Measurements from ENCODE around the gene CTSG.
A peak's percentile ranks its signal among the peaks of the same experiment; 100 is the strongest.
"Not testable (repeated sequence)": the region's sequence is repeated elsewhere in the genome, so short reads cannot be mapped to it uniquely, and the experiment has no call there.

The CTSG gene, protein sequence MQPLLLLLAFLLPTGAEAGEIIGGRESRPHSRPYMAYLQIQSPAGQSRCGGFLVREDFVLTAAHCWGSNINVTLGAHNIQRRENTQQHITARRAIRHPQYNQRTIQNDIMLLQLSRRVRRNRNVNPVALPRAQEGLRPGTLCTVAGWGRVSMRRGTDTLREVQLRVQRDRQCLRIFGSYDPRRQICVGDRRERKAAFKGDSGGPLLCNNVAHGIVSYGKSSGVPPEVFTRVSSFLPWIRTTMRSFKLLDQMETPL

DNA sequence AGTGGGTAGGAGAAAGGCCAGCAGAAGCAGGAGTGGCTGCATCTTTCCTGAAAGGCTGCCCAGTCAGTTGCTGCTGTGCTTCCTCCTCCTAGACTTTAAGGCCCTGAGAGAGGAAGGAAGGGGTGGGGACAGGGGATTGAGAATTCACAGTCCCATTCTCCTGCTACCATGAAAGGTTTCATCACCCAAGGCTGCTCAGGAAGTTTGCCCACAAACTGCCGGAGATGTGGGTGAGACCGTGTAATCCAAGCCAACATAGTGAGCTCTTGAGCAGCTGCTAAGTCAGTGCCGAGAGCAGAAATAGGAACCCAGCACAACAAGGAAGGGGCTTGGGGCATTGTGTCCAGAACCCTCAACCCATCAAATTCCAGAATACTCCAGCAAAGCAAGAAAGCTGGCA is at the start of gene CTSG:
Gene CTSG, minus strand, starts transcription at position 69 of the 400 bp plus-strand sequence. Its CDS starts 27 bp downstream, at position 42.
- no peak for DNase-seq

DNA sequence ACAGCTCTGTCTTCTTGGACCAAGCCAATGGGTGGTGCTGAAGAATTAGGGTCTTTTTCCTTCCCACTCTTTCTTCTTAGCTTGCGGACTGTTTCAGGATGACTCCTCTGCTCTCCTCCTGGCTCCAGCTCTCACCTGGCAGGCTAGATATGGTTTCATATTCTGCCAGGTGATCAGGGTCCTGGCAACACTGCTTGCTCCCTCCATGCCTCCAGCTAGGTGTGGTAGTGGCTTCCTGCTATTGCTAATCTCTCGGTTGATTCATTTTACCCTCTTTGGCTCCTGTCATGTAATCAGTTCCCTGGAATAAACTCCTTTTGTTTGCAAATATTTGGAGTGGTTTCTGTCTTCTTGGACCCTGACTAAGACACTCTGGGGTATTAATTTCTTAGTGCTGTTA is 37.7 kb upstream of the CTSG start:
- DNase-seq = no peak

DNA sequence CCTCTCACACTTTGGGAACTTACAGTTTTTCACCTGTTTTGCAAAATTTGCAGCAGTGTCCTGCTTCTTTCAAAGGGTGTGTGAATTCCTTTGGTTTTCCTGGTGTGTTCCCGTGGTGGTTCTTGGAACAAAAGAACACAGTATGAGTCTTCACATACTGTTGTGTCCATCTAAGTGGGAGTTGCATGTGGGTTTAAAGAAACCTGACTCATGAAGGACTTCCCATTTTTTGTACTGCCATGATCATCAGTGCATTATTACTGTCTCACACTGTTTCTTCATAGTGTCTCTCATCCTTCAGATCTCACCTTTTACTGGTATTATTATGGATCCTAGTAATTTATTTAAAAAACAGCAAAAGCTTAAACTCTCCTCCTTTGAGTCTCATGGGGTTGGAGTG is 37.2 kb upstream of the CTSG start:
- DNase-seq = no peak

DNA sequence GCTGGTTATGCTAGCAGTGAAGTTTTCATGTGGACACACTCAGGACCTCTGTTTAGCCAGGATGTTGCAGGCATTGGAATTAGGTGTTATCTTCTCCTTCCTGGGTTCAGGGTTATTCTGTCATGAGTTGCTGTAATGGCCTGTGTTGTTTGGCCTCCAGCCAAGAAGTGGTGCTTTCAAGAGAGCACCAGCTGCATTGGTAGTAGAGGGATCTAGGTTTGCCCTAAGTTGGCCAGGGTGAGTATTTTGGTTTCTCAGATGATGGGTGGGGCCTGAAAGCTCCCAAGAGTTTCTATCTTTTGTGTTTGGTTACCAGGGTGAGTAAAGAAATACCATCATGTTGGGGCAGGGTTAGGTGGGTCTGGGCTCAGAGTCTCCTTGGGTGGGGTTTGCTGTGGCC is 36.1 kb upstream of the CTSG start:
- DNase-seq = peak; percentile 33

DNA sequence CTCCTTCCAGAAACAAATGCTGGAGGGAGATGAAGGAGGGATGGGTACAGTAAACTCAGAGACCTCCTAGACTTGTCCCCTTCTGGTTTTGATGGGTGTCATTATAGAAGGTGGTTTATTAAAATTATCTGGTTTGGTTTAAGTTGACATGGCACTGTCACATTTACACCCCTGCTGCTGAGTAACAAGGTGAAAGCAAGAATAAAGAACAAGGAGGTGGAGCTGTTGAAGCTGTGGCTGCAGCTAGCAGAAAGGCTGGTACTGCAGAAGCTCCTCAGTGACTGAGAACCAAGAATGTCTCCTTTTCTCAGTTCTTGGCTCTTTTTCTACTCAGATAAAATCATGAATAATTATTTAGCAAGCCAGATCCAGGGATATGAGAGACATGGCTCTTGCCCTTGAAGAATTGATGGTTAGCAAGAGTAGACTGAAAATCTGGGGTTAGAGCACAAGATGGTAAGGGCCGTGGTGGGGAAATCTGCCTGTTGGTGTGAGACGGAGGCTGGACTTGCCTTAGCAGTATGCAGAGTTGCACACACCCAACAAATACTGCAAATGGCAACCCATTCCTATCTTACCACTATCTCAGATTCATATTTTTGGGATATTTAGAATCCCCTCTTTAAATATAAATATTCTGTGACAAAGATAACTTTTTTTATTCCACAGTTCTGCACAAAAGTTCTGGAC is 33.8 kb upstream of the CTSG start, which contains the start of gene GZMH:
Gene GZMH, minus strand, starts transcription at position 31 of the 690 bp plus-strand sequence. CDS start 72 bp downstream, outside the sequence.
- DNase-seq = peak; percentile 47

DNA sequence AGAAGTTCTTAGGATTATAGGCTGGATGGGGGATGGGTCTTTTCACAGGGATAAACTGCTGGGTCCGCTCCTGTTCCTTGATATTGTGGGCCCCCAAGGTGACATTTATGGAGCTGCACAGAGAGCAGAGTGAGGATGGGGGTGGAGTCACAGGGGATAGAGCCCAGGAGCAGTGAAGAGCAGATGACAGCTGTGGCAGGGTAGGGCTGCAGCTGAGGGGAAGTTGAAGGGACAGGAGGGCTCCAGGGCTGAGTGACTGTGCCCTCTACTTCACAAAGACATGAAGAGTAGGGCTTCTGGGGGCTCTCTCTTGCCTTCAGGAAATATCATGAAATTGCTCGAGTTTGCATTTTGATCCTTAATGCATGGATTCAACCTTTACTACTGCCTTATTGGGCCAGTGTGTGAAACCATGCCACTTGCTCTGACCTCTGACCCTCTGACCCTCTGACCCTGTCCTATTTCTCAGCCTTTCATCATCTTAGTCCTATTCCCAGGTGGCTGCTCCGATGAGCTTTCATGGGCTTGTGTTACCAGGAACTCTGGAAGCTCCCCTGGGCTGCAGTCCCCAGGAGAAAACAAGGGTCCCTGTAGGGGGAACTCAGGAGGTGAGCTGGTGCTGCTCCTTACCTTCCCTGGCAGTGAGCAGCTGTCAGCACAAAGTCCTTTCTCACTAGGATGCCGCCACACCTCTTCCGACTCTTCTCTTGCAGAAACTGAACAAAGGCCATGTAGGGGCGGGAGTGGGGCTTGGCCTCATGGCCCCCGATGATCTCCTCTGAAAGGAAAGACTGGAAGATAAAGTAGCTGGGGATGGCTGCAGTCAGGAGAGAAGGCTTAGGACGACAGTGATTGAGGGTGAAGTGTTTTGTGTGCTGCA is 31.8 kb upstream of the CTSG start:
- DNase-seq = no peak

DNA sequence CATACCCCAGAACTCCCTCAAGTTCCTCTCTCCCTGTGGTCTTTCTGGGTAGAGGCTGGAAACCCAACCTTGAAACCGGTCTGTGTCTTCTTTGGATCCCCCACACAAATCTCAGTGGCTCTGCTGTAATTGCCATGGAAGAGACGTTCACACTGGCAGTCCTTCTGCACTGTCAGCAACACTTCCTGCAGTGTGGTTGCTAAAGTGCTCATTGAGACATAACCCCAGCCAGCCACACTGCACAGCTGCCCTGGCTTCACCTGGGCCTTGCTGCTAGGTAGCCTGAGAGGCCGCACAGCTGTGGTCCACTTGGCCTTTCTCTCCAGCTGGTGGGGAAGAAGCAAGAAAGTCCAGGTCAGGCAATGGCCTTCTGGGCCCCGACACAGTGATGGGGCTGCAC is 31.0 kb upstream of the CTSG start:
- peak; percentile 29 for DNase-seq

DNA sequence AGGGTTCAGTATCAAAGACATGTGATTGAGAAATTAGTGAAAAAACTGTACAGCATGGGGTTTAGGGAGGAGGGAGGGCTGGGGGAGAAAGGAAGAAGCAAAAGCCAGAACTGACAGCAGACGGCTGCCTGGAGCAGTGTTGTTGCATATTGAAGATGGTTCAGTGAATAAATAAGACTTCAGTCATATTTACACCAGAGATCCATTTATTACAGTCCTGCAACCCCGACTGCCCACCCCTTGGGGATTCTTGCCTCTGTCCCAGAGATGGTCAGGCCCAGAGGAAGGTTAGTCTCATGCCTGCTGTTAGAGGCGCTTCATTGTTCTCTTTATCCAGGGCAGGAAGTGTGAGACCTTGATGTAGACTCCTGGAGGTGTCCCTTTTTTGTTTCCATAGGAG is 30.2 kb upstream of the CTSG start:
- no peak for DNase-seq

DNA sequence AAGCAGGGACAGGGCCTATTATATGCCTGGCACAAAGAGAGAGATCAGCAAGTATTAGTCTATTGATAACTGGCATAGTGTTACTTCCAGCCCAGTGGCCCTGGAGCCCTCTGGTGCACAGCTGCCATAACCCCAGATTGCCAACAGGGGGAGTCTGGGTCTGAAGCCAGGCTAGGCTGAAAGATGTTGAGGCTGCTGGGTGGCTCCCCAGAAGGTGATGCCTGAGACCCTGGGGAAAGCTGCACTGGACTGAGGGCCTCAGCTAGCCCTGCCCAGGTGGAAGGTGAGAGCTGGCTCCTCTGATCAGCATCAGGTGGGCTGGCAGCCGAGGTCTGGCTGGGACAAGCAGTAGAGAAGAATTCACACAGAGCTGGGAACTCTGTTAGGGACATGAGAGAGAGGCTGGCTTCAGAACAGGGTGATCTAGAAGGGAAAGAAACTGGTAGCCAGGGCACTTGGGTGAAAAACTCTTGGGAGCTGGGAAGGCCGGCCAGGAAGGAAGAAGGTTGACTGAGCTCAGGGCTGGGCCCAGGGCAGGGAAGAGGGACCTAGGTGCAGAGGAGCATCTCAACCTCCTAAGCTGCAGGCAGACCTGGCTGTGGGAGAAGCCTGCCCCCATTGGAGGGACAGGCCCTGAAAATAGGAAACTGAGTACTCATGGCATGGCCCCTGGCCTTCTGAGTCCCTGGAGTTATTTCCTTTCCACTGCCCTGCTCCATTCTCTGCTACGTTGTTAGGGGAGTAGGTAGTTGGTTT is 29.6 kb upstream of the CTSG start:
- DNase-seq = peak; percentile 73

DNA sequence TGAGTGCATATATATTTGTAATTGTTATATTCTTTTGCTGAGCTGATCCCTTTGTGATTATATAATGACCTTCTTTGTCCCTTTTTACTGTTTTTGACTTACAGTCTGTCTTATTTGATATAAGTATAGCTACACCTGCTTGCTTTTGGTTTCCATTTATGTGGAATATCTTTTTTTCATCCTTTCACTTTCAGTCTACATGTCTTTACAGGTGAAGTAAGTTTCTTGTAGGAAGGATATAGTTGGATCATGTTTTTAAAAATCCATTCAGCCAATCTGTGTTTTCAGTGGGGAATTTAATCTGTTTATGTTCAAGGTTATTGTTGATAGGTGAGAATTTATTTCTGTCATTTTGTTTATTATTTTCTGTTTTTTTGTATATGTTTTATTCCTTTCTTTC is 21.4 kb upstream of the CTSG start:
- no peak for DNase-seq

DNA sequence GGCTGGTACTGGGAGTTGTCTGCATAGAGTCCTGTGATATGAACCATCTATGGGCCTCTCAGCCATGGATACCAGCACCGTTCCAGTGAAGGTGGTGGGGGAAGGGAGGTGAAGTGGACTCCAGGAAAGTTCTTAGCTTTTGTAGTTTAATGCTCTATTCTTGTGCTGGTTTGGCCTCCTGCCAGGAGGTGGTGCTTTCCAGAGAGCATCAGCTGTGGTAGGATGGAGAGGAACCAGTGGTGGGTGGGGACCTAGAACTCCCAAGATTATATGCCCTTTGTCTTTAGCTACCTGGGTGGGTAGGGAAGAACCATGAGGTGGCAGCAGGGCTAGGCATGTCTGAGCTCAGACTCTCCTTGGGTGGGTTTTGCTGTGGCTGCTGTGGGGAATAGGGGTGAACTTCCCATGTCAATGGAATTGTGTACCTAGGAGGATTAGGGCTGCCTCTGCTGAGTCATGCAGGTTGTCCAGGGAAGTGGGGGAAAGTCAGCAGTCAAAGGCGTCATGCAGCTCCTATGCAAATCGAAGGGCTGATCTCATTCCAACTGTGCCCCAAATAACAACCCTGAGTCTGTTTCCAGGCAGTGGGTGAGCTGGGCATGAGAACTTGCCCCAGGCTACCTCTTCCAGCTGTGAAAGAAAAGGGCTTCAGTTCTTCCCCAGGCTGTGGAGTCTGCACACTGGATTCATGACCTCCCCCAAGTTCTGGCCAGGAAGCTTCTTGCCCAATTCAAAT is 19.2 kb upstream of the CTSG start:
- DNase-seq = no peak

DNA sequence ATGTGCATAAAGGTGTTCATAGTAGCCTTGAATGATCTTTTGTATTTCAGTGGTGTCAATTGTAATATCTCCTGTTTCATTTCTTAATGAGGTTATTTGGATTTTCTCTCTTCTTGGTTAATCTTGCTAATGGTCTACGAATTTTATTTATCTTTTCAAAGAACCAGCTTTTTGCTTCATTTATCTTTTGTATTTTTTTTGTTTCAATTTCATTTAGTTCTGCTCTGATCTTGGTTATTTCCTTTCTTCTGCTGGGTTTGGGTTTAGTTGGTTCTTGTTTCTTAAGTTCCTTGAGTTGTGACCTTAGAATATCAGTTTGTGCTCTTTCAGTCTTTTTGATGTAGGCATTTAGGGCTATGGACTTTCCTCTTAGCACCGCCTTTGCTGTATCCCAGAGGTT is 15.0 kb upstream of the CTSG start:
- not testable (repeated sequence) for DNase-seq

DNA sequence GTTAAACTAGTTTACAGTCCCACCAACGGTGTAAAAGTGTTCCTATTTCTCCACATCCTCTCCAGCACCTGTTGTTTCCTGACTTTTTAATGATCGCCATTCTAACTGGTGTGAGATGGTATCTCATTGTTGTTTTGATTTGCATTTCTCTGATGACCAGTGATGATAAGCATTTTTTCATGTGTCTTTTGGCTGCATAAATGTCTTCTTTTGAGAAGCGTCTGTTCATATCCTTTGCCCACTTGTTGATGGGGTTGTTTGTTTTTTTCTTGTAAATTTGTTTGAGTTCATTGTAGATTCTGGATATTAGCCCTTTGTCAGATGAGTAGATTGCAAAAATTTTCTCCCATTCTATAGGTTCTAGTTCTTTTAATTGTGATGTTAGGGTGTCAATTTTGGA is 8.4 kb upstream of the CTSG start:
- not testable (repeated sequence) for DNase-seq

DNA sequence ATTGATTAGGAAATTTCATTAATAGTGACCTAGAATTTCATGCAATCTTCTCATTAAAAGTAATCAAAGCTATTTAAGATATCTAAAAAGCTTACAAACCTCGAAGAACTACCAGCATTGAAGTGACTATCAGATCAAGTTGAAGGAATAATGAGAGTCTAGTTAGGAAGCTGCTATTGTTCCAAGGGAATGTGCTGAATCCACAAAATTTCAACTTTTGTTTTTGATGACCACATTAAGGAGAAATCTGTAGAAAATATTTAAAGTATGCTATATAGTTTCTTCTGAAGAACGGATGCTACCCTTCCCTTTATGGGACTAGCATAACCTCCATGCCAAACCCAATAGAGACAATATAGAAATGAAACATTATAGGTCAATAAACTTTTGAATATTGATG is 2.5 kb upstream of the CTSG start:
- DNase-seq = no peak

DNA sequence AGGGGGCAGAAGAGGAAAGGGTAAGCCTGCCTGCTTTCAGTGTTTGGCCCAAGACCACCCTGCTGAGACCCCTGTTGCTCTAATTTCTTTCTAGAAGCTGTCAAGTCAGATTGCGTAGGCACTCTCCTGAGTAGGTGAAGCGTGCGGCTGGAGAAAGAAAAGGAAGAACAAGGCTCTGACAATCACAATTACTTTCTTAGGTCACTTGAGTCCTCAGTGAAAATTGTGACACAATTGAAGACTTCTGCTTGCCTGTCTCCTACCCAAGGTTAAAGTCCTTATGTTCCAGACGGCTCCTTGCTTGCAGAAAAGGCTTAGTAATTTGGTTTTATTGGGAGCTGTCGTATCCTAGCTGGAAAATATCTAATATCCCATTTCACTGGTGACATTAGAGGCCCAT is 721 bp upstream of the CTSG start:
- DNase-seq = no peak

DNA sequence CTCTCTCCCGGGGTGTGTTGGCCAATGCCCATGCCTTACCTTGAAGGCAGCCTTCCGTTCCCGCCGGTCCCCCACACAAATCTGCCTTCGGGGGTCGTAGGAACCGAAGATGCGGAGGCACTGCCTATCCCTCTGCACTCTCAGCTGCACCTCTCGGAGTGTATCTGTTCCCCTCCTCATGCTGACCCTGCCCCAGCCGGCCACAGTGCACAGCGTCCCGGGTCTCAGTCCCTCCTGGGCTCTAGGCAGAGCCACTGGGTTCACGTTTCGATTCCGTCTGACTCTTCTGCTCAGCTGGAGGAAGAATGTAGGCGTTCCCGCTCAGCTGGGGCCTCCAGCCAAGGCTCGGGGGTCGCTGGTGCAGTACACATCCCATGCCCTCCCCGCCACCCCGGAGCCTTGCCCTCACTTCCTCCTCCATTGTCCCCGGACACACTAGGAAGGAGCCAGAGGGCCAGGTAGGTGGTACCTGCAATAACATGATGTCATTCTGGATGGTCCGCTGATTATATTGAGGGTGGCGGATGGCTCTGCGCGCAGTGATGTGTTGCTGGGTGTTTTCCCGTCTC is 1.8 kb downstream of the CTSG start:
- no peak for DNase-seq

DNA sequence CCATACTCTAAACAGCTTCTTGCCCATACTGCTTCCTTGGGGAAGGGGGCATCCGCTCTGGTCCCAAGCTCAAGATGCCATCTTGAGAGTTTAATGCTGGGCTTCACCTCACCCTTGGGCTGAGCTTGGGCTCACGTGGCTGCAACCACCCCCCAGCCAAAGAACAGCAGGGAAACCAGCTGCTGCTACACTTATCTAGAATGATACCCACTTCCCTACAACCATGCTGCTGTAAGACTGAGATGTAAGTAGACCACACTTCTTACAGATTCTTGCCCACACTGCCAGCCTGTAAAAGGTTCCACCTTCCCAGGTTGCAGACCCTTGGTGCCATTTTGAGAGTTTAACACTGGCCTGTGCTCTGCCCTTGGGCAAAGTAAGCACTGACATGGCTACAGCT is 9.7 kb downstream of the CTSG start:
- no peak for DNase-seq

DNA sequence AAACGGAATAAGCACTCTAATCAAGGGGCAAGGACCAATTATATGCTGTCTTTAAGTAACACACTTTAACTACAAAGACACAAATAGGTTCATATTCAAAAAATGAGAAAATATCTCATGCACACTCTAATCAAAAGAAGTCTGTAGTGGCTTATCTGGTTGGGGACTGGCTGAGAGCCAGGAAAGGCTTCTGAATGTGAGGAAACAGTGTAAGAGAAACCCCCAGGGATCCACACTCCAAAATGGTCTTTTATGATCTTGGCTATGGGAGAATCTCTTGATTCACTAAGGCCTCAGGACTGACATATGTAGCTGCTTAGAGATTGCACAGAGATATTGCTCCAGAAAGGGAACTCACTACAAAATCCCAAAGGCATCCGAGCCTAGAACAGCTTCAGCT is 10.3 kb downstream of the CTSG start:
- DNase-seq = no peak

DNA sequence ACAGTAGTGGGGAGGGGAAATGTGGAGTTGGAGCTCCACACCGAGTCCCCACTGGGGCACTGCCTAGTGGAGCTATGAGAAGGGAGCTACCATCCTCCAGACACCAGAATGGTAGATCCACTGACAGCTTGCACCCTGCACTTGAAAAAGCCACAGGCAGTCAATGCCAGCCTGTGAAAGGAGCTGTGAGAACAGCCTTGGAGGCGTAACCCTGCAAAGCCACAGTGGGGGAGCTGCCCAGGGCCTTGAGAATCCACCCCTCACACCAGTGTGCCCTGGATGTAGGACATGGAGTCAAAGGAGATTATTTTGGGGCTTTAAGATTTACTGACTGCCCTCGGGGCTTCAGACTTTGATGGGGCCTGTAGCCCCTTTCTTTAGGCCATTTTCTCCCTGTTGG is 12.5 kb downstream of the CTSG start:
- no peak for DNase-seq

DNA sequence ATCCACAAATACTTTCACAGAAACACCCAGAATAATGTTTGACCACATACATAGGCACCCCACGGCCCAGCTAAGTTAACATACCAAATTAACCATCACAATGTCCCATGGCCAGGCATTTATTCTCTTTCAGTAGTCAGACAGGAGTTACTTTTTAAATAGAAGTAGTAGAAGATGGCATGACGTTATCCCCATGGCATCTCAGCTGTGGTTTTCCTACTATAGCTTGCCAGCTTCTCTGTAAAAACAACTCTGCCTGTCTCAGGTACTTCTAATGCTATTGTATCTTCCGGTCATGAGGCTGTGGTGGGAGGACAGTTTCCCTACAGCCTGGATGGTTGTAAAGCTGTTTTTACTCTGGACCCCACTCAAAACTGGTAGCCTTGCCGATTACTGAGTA is 19.3 kb downstream of the CTSG start:
- DNase-seq = no peak

DNA sequence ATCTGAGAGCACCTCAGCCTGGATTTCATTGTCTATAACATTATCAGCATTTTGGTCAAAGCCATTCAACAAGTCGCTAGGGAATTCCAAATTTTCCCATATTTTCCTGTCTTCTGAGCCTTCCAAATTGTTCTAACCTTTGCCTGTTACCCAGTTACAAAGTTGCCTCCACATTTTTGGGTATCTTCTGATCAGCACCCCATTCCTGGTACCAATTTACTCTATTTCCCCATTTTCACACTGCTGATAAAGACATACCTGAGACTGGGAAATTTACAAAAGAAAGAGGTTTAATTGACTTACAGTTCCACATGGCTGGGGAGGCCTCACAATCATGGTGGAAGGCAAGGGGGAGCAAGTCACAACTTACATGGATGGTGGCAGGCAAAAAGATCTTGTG is 27.0 kb downstream of the CTSG start:
- DNase-seq = not testable (repeated sequence)
